Measurements from ENCODE around the gene ARHGDIG. TPM values are rescaled to one million over a fixed set of nuclear protein-coding genes. Genes with fewer than 3 reads are reported as not detected.

Gene ARHGDIG
- total RNA-seq, 1 experiment from 2014 or later: 2.4 TPM

DNA sequence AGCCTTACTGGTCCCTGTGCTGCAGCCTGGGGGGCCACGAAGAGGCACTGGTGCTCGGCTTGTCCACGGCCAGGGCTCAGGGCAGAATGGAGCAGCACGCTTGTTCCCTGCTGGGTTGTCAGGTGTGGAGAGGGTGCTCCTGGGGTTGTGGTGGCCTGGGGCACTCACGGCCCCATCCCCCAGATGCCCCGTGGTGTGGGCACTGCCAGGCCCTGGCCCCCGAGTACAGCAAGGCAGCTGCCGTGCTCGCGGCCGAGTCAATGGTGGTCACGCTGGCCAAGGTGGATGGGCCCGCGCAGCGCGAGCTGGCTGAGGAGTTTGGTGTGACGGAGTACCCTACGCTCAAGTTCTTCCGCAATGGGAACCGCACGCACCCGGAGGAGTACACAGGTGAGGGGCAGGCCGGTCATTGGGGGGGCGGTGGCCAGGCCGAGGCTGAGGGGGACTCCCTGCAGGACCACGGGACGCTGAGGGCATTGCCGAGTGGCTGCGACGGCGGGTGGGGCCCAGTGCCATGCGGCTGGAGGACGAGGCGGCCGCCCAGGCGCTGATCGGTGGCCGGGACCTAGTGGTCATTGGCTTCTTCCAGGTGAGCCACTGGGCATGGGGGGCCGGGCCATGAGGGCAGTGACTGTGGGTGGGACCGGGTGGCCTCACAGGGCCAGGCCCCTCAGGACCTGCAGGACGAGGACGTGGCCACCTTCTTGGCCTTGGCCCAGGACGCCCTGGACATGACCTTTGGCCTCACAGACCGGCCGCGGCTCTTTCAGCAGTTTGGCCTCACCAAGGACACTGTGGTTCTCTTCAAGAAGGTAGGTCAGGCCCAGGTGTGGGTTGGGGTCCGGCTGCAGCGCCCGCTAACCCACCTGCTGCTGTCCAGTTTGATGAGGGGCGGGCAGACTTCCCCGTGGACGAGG lies 4.1 kb downstream of the ARHGDIG start:
- H3K4me3 ChIP-seq (ENCODE audit: low read depth in 2 of 2, low read length in 2 of 2): no peak overlapping the region
- H3K27ac ChIP-seq (ENCODE audit: low read length): no peak overlapping the region
- H3K36me3 ChIP-seq (ENCODE audit: control insufficient read depth, insufficient read depth, low read length): no peaks in the 10 kb centered on the region
- no peaks in the 10 kb centered on the region for H3K9me3 ChIP-seq (ENCODE audit: control insufficient read depth, insufficient read depth, low read depth, low read length)
- TF ChIP-seq SIN3A (IDR thresholded peaks at IDR 0.05; ENCODE audit: borderline replicate concordance, insufficient read depth, low read depth, low read length) (no peak), POLR2AphosphoS5 (IDR thresholded peaks at IDR 0.05; ENCODE audit: low read depth, low read length) (no peak), TCF7L2 (IDR thresholded peaks at IDR 0.05; ENCODE audit: low read depth, low read length) (no peak)
- TF ChIP-seq, protein P1, sequence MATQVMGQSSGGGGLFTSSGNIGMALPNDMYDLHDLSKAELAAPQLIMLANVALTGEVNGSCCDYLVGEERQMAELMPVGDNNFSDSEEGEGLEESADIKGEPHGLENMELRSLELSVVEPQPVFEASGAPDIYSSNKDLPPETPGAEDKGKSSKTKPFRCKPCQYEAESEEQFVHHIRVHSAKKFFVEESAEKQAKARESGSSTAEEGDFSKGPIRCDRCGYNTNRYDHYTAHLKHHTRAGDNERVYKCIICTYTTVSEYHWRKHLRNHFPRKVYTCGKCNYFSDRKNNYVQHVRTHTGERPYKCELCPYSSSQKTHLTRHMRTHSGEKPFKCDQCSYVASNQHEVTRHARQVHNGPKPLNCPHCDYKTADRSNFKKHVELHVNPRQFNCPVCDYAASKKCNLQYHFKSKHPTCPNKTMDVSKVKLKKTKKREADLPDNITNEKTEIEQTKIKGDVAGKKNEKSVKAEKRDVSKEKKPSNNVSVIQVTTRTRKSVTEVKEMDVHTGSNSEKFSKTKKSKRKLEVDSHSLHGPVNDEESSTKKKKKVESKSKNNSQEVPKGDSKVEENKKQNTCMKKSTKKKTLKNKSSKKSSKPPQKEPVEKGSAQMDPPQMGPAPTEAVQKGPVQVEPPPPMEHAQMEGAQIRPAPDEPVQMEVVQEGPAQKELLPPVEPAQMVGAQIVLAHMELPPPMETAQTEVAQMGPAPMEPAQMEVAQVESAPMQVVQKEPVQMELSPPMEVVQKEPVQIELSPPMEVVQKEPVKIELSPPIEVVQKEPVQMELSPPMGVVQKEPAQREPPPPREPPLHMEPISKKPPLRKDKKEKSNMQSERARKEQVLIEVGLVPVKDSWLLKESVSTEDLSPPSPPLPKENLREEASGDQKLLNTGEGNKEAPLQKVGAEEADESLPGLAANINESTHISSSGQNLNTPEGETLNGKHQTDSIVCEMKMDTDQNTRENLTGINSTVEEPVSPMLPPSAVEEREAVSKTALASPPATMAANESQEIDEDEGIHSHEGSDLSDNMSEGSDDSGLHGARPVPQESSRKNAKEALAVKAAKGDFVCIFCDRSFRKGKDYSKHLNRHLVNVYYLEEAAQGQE (IDR thresholded peaks at IDR 0.05; ENCODE audit: insufficient read depth in 1 of 2, low read depth in 2 of 2, low read length in 1 of 2): no peak
- in situ Hi-C loops (cut with HindIII; ENCODE audit: low pct_unique_long_range_greater_than_20kb, low sequenced_read_pairs) (no loop called here), intact Hi-C loops (cut with micrococcal nuclease; ENCODE audit: unreplicated experiment) (no loop called here)
- ChIA-PET POLR2A (no interaction called here), CTCF (no interaction called here)
- H3K4me1 ChIP-seq (ENCODE audit: control insufficient read depth, insufficient read depth, low read length): peaks cover 2% of the 10 kb centered on the region
- no TSS peak for BruUV-seq (replicated peaks)
- ATAC-seq (0 out of 2 replicates have a peak, but pooled peaks have one; percentile 1), DNase-seq (ENCODE audit: low read depth, low spot score) (no peak)
- H3K27me3 ChIP-seq (ENCODE audit: control insufficient read depth, insufficient read depth, low read length): no peaks in the 10 kb centered on the region

DNA sequence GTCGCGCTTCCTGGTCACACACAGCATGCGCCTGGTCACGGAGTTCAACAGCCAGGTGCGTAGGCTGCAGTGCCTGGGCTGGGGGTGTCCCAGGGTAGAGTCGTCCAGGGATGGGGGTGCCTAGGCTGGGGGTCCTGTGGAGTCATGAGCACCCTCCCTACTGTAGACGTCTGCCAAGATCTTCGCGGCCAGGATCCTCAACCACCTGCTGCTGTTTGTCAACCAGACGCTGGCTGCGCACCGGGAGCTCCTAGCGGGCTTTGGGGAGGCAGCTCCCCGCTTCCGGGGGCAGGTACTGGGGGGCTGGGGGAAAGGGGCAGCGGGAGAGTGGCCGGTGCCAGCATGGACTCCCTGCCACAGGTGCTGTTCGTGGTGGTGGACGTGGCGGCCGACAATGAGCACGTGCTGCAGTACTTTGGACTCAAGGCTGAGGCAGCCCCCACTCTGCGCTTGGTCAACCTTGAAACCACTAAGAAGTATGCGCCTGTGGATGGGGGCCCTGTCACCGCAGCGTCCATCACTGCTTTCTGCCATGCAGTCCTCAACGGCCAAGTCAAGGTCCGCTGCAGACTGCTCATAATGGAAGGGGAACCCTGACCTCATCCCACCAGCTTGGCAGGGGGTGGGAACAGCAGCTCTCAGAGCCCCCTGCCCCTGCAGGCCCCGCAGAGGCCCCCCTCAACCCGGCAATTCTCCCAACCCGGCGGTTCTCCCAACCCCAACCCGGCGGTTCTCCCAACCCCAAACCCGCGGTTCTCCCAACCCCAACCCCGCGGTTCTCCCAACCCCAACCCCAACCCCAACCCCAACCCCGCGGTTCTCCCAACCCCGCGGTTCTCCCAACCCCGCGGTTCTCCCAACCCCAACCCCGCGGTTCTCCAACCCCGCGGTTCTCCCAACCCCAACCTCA lies 5.0 kb downstream of the ARHGDIG start:
- no peaks in the 10 kb centered on the region for H3K27me3 ChIP-seq (ENCODE audit: control insufficient read depth, insufficient read depth, low read length)
- no peaks in the 10 kb centered on the region for H3K9me3 ChIP-seq (ENCODE audit: control insufficient read depth, insufficient read depth, low read depth, low read length)
- no peak for DNase-seq (ENCODE audit: low read depth, low spot score)
- no peak overlapping the region for H3K4me3 ChIP-seq (ENCODE audit: low read depth in 2 of 2, low read length in 2 of 2)
- intact Hi-C loops (cut with micrococcal nuclease; ENCODE audit: unreplicated experiment): no loop called here
- BruUV-seq (replicated peaks): no TSS peak
- ChIA-PET POLR2A (no interaction called here), CTCF (no interaction called here)
- H3K36me3 ChIP-seq (ENCODE audit: control insufficient read depth, insufficient read depth, low read length): no peaks in the 10 kb centered on the region
- H3K4me1 ChIP-seq (ENCODE audit: control insufficient read depth, insufficient read depth, low read length): peaks cover 2% of the 10 kb centered on the region
- in situ Hi-C loops (cut with HindIII; ENCODE audit: low pct_unique_long_range_greater_than_20kb, low sequenced_read_pairs): no loop called here
- H3K27ac ChIP-seq (ENCODE audit: low read length): no peak overlapping the region
- no peak for TF ChIP-seq POLR2AphosphoS5 (IDR thresholded peaks at IDR 0.05; ENCODE audit: low read depth, low read length)
- no peak for TF ChIP-seq TCF7L2 (IDR thresholded peaks at IDR 0.05; ENCODE audit: low read depth, low read length)
- no peak for TF ChIP-seq SIN3A (IDR thresholded peaks at IDR 0.05; ENCODE audit: borderline replicate concordance, insufficient read depth, low read depth, low read length)
- TF ChIP-seq, protein P2, sequence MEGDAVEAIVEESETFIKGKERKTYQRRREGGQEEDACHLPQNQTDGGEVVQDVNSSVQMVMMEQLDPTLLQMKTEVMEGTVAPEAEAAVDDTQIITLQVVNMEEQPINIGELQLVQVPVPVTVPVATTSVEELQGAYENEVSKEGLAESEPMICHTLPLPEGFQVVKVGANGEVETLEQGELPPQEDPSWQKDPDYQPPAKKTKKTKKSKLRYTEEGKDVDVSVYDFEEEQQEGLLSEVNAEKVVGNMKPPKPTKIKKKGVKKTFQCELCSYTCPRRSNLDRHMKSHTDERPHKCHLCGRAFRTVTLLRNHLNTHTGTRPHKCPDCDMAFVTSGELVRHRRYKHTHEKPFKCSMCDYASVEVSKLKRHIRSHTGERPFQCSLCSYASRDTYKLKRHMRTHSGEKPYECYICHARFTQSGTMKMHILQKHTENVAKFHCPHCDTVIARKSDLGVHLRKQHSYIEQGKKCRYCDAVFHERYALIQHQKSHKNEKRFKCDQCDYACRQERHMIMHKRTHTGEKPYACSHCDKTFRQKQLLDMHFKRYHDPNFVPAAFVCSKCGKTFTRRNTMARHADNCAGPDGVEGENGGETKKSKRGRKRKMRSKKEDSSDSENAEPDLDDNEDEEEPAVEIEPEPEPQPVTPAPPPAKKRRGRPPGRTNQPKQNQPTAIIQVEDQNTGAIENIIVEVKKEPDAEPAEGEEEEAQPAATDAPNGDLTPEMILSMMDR (IDR thresholded peaks at IDR 0.05): no peak
- TF ChIP-seq, protein P1 (IDR thresholded peaks at IDR 0.05; ENCODE audit: insufficient read depth in 1 of 2, low read depth in 2 of 2, low read length in 1 of 2): no peak
- ATAC-seq: no peak

All from Panc1 (cell line).